HG02623 (cell line): ENCODE data around the gene WDR70.
"Not testable (repeated sequence)": the region's sequence is repeated elsewhere in the genome, so short reads cannot be mapped to it uniquely, and the experiment has no call there.

Experiments
- ATAC-seq: cut with Tn5 transposase; IDR thresholded peaks from one replicate; pipeline ENCODE4 v1.9.1; 2021; ENCODE audit warnings: moderate library complexity; ENCODE audit not compliant: unreplicated experiment

The WDR70 gene

DNA sequence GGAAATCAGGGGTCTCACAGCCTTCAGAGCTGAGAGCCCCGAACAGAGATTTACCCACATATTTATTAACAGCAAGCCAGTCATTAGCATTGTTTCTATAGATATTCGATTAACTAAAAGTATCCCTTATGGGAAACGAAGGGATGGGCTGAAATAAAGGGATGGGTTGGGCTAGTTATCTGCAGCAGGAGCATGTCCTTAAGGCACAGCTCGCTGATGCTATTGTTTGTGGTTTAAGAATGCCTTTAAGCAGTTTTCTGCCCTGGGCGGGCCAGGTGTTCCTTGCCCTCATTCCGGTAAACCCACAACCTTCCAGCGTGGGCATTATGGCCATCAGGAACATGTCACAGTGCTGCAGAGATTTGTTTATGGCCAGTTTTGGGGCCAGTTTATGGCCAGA lies 74.1 kb downstream of the WDR70 start:
- ATAC-seq = not testable (repeated sequence)

DNA sequence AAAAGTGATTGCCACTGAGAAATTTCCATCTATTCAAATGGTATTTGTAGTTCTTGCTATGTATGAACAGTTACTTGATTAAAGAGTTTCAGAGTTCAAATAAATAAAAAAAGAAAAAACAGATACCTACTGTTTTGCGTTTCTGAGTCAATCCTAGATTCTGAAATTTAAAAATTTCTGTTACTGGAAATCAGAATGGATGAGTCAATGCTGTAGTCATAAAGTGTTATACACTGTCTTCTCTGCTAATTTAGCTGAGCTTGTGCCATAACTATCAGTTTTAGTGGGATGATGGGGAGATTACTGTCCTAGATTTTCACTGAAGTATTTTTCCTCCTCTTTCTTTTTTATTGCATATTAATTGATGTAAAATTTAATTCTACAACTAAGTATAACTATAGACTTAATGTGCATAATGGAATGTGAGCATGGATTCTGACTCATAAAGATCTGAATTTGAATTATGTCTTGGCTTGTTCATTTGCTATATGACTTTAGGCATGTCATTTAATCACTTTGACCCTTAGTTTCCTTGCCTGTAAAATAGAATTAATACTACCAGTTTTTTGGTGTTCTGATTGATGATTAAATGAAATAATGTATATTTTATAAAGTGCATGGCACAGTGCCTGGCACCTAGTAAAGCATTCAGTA lies 75.4 kb downstream of the WDR70 start:
- not testable (repeated sequence) for ATAC-seq

DNA sequence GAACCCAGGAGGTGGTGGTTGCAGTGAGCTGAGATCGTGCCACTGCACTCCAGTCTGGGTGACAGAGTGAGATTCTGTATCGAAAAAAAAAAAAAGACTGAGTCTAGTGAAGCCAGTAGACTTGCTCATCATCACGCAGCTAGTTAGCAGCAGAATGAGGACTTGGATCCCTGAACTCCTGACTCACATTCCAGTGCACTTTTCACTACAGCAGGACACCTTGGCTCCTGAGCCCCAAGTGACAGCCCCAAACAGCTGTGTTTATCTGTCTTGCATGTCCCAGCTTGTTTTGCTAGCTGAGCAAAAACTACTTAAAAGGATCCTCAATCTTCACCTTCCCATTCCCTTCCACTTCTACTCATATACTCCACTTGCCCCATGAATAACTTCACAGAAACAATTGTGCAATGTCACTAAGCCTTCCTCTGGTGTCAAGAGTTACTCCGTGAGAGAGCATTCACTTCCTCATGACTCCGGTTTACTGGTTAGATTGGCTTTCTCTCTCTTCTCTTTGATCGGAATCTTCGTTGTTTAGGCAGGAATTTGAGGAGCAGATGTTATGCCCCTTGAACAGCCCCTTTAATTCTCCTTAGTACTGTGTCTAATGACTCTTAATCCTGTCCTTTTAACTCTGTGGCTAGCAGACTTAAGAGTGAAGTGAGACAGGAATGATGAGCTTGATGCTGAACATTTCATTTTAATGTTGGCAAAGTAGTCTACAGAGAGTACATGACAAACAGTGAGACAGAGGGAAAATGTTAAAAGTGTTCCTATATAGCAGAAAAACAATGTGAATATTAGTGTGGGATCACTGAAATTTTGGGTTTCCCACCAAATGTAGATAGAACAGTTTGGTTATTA lies 84.3 kb downstream of the WDR70 start:
- ATAC-seq = not testable (repeated sequence)

DNA sequence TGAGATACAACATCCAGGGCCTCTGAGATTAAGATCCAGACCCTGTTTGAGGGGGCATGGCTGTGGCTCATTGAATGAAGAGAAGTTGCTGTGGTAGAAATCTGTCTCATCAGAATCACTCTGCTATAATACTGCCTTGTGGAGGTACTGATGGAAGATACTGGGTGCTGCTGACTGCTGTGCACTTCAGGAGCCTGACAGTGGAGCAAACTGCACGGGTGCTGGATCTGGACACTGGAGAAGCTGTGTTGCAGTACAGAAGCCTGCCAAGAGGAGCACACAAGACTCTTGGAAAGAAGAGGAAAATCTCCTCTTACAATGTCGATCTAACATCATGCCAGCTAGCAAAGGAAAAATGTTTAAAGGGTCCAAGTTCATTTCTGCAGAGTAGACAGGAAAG lies 85.5 kb downstream of the WDR70 start:
- not testable (repeated sequence) for ATAC-seq

DNA sequence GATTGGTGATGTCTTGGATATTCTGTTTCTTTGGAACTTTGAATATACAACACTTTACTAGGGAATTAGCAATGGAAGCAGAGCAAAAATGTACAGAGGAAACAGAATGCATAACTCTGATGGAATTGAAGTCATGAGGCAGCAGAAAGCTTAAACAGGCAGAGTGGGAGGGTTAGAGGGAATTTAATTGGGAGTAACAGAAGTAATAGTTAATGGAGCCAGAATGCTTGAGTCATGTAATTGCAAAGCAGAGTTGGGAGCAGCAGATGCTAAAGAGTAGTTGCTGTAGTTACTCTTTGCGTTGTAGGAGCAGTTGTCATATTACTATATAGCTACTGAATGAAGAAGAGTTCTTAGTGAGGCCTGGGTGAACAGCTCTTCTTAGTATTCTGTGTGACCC lies 90.3 kb downstream of the WDR70 start:
- not testable (repeated sequence) for ATAC-seq

DNA sequence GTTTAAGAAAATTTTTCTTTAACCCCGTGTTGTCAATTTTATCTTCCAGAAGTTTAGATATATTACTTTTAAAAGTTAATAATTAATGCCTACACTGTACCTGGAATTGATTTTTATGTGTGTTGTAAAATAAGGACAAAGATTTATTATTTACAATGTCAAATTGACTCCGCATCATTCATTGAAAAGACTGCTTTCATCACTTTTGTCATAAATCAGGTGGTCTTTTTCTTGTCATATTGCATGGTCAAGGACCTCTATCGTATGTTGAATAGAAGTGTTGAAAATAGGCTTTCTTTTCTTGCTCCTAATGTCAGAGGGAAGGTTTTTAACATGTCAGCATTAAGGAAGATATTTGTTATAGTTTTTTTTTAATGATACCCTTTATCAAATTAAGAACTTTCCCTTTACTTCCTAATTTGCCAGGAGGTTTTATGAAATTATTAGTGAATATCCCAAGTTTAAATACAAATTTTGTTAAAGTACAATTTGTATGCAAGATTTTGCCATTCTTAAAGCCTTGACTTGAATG lies 92.6 kb downstream of the WDR70 start:
- no peak for ATAC-seq

DNA sequence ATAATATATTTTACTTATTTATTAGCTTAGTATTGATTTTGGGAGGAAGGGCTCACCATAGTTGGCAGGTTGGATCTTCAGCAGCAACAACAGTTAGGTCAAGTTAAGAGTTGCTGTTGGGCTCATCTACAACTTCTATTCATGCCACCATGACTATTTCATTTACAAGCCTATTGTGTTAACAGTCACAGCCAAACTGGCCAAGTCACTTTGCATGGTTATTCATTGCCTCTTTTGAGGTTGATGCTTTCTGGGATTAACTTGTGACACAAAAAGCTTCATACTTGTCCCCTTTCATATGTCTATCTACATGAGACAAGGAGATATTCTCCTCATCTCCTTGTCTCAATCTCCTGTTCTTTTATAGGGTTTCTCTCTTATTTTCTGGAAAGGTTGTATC lies 98.3 kb downstream of the WDR70 start:
- no peak for ATAC-seq

DNA sequence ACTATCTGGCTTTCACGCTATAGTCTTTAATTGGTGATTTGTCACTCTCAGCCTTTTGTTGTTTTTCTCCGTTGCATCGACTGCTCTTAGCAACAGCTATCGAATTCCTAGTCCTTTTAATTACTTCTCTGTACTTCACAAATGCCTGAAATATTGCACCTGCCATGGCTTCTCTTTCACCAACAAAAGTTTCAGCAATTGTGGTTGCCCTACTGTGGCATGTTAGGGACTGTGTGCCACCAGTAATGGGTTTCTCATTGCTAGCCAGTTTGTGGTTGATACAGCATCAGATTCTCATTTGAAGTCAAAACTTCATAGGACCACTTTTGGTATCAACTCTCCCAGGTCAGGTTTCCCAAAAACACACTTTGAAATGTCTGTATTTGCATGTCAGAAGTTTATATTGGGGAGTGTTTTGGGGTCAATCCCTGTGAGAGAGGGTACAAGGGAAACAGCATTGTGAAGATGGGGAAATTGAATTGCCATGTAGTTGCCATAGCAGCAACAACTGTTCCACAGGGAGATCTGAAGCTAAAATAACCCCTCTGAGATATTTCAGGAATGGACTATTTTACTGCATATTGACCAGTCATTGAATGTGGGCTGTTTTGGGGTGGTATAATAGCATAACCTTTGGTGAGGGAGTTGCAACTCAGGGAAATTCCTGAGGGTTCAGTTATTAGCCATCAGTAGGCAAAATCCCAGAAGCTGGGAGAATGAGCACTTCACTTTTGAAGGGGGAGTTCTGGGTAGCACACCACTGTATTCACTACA lies 99.2 kb downstream of the WDR70 start:
- ATAC-seq = no peak

DNA sequence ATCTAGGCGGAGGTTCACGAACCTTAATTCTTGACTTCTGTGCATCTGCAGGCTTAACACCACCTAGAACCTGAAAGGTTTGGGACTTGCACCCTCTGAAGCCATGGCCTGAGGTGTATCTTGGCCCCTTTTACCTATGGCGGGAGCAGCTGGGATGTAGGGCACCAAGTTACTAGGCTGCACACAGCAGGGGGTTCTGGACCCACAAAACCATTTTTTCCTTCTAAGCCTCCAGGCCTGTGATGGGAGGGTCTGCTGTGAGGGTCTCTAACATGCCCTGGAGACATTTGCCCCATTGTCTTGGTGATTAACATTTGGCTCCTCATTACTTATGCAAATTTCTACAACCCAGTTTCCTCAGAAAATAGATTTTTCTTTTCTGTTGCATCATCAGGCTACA lies 102.3 kb downstream of the WDR70 start:
- ATAC-seq = not testable (repeated sequence)

DNA sequence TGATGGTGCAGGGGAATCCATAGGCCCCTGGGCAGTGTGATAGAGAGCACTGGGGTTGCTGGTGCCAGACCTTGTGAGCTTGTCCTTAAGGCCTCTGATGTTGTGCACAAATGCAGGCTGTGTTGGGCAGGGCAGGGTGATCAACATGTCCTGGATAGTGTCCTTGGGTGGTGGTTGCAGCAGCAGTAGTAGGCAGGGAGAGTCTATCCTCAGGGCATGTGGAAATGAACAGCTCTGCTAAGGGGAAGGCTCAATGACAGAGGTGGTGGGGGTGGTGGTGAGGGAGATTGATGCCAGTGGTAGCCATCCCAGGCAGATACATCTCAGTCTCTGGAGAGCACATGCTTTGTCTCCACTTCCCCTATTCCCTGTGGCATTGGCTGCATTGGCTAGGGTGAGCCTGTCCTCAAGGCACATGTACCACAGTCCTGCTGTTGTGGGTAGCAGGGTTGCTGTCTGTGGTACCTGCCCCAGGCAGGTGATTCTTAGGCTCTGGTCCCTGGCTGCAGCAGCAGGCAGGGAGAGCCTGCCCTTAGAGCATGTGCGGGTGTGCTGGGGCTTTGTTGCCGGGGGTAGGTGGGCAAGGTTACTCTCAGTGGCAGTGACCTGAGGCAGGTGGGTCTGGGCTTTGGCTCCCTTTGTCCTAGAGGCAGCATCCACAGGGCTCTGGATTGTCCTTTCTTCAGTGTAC lies 111.1 kb downstream of the WDR70 start:
- no peak for ATAC-seq

DNA sequence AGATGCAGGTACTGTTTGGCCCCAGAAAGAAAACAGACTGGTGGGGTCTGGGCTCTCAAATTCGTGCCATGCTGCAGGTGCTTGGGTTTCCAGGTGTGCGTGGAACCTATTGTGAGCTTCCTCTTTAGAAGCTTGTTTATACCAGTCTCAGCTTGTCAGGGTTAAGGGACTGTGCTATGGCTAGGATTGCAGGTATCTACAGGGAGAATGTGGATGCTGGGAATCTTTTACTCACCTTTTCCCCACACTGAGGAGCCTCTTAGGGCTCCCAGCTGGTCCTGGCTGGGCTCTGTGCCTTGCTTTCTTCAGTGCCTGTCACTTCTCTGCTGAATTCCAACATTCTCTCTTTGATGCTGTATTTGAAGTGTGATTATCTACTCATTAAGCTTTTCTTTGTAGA lies 111.8 kb downstream of the WDR70 start:
- no peak for ATAC-seq

DNA sequence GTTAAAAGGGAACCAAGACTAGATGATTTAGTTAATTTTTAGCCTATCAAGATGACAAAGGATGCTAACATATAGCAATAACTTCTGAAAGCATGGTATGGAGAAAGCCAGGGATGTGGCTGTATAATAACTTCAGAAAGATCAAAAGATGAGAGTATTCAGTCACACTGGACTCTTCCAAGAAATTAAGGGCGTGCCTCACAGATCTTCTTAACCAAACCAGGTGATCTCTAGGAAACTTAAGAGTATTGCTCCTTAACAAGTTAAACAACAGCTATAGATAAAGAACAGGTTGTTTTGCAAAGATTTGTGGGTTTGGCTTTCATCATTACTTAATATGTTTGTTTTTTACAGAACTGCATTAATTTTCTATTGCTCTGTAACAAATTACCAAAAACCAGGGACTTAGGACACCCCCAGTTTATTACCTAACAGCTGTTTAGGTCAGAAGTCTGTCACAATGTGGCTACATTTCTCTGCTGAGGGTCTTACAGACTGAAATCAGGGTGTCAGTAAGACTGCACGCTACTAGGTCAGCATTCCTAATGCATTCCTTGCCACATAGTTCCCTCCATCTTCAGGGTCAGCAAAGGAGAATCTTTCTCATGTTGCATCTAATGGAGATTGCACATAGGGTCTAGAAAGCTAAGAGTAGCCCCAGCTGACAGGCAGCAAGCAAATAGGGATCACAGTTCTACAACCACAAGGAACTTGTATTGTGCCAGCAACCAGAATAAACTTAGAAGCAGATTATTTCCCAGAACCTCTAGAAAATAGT lies 113.8 kb downstream of the WDR70 start:
- ATAC-seq = no peak

DNA sequence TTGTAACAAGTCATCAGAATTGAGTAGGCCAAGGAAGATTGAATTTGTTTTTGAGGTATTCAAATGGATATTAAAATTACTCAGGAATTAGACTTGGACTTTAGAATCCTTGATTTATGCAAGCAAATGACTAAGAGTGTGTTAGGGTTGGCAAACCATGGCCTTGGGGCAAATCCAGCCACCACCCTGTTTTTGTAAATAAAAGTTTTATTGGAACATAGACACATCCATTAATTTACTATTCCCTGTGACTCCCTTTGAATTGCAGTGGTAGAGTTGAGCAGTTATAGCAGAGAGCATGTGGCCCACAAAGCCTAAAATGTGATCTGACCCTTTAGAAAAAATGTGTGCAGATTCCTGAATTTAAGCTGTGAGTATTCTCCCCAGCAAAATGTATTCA lies 115.6 kb downstream of the WDR70 start:
- ATAC-seq = no peak

DNA sequence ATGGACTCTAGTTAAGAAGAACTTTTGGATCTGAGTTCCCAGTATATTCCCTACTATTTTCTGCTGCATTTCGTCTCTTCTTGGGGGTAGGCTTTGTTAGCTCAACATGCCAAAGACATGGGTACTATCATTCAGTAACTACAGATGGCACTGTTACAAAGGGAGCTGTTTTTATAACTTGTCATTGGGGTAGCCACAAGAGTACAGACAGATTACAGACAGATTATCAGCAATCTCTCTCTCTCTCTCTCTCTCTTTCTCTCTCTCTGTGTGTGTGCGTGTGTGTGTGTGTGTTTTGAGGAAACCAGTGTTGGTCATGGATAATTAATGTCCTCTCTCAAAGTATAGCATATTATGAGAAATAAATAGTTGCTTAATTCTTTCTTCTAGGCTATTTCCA lies 116.1 kb downstream of the WDR70 start:
- ATAC-seq = no peak

DNA sequence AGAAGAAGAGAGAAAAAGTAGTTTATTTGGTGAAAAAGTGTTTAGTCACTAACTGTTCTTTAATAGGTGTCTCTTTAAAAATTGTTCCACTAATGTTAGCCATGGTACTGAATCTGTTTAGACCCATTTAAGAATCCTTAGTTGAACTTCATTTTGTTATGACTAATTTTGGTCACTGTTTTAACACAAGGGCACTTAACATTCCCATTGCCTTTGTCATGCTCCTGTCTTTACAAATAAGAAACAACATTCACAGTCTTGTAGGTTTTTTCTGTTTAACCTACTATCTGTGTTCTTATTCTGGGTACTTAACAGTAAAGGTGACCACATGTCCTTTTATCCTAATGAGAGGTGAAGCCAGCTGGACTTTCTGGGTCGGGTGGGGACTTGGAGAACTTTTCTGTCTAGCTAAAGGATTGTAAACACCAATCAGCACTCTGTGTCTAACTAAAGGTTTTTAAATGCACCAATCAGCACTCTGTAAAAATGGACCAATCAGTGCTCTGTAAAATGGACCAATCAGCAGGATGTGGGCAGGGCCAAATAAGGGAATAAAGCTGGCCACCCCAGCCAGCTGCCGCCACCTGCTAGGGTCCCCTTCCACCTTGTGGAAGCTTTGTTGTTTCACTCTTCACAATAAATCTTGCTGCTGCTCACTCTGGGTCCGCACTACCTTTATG lies 116.7 kb downstream of the WDR70 start:
- no peak for ATAC-seq

DNA sequence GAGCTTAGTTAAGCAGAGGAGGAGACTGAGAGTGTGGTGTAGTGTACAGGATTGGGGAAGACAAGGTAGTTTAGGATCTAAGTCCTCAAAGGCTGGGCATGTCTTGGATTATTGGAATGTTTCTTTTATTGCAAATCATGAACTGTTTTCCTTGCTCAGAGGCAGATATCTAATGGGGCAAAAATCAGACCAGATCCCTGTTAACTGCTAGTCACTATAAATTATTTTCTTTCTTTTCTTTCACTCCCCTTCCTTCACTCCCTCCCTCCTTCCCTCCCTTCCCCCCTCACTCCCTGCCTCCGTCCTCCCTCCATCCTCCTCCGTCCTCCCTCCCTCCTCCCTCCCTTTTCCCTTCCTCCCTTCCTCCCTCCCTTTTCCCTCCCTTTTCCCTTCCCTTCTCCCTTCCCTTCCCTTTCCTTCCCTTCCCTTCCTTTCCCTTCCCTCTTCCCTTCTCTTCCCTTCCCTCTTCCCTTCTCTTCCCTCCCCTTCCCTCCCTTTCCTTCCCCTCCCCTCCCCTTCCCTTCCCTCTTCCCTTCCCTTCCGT lies 117.9 kb downstream of the WDR70 start:
- no peak for ATAC-seq

DNA sequence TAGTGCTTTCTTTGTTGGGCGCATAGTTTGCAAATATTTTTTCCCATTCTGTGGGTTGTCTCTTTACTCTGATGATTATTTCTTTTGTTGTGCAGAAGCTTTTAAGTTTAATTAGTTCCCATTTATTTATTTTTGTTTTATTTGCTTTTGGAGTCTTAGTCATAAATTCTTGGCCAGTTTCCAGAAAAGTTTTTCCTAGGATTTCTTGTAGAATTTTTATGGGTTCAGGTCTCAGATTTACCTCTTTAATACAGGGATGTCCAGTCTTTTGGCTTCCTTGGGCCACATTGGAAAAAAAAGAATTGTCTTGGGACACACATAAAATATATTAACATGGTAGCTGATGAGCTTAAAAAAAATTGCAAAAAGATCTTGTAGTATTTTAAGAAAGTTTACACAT lies 122.0 kb downstream of the WDR70 start:
- ATAC-seq = no peak

DNA sequence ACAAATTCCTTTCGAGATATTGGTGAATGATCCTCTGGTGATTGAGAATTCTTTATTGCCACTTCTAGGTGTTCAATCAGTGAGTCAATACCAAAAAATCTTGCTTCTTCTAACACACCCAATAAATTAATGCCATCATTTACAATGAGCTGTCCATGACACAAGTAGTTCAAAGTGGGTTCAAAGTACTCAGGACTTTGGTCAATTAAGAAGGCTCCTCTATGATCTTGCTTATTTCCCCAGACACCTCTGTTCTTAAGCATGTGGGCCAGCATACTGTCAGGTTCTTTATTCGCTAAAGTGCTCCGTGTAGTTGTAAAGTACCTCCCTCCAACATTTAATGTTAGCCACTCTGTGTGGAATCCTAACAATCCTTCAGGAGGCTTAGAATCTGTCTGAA lies 127.1 kb downstream of the WDR70 start:
- no peak for ATAC-seq

DNA sequence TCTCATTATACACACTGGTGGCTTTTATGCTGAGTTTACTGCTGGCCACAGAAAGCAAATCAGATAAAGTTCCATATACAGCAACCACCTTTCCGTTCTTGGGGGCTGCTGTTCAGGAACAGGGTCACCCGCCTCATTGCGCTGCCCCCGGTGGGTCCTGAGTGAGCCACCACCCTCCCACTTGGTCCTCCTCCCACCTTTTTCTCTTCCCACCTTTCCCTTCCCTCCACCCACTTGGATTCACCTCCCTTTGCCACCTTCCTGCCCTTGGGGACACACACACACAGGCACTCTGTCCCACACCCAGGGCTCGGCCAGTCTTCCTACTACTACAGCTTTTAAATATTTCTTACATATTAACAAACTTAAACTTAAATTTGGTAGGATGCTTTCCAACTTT lies 127.6 kb downstream of the WDR70 start:
- no peak for ATAC-seq
